Right lobe of liver (tissue), 4 donors: Measurements from ENCODE around the gene ADRA1B.

Experiments
- POLR2A ChIP-seq: fragments of 450-650 bp; IDR thresholded peaks from one replicate; pipeline ENCODE4 v1.6.1; 2017; ENCODE audit warnings: antibody characterized with exemption, mild to moderate bottlenecking
- TF ChIP-seq, protein P1 (sequence below), 4 donors: fragments of 200-600 bp in 3 of 4; fragments of 450-650 bp in 1 of 4; IDR thresholded peaks; one replicate each; pipeline versions ENCODE4 v1.5.1 to v1.8.0; 2016 to 2022; ENCODE audit warnings: antibody characterized with exemption in 4 of 4, mild to moderate bottlenecking in 2 of 4
- donor health status: DM: no; HTN: no; CAD: no.
- donor health status: DM: no; HTN: no; CAD: no.
- donor health status: DM: no; HTN: yes; CAD: no.

DNA sequence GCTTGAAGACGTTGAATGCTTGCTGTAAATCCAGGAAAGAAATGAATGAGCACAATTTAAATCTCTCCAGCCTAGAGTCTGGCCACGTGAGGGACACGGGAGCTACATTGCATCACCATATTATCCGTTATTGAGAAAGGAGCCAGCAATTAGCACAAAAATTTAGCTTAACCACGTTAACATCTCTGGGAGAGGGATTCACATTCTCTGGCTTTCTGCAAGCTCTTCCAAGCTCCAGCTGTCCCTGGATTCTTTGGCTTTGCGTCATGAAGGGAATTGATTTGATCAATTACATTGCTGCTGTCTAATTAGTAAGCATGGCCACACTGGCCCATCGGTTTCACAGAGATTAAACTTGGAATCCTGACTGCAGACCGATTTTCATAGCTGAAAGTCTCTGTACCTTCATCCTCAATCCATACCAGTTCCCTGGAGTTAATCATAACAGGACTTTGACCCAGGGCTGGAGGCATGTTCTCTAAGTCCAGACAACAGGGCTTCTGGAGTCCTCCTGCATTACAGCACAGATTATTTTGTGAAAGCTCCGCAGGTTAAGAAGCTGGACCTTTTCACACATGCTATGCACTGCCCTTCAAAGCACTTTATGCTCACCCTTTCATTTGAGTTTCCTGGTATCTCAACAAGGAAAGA lies 31.6 kb downstream of the ADRA1B start:
- TF ChIP-seq, protein P1, sequence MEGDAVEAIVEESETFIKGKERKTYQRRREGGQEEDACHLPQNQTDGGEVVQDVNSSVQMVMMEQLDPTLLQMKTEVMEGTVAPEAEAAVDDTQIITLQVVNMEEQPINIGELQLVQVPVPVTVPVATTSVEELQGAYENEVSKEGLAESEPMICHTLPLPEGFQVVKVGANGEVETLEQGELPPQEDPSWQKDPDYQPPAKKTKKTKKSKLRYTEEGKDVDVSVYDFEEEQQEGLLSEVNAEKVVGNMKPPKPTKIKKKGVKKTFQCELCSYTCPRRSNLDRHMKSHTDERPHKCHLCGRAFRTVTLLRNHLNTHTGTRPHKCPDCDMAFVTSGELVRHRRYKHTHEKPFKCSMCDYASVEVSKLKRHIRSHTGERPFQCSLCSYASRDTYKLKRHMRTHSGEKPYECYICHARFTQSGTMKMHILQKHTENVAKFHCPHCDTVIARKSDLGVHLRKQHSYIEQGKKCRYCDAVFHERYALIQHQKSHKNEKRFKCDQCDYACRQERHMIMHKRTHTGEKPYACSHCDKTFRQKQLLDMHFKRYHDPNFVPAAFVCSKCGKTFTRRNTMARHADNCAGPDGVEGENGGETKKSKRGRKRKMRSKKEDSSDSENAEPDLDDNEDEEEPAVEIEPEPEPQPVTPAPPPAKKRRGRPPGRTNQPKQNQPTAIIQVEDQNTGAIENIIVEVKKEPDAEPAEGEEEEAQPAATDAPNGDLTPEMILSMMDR (IDR thresholded peaks at IDR 0.05), result no peak
- TF ChIP-seq POLR2A, result no peak
